UCSD-AML1 (cell line): ENCODE data around the gene SLC2A1.

Experiments
- DNase-seq: peaks from one replicate; lab custom pipeline; 2025; ENCODE audit not compliant: unreplicated experiment; lab: John Stamatoyannopoulos, UW

The SLC2A1 gene

DNA sequence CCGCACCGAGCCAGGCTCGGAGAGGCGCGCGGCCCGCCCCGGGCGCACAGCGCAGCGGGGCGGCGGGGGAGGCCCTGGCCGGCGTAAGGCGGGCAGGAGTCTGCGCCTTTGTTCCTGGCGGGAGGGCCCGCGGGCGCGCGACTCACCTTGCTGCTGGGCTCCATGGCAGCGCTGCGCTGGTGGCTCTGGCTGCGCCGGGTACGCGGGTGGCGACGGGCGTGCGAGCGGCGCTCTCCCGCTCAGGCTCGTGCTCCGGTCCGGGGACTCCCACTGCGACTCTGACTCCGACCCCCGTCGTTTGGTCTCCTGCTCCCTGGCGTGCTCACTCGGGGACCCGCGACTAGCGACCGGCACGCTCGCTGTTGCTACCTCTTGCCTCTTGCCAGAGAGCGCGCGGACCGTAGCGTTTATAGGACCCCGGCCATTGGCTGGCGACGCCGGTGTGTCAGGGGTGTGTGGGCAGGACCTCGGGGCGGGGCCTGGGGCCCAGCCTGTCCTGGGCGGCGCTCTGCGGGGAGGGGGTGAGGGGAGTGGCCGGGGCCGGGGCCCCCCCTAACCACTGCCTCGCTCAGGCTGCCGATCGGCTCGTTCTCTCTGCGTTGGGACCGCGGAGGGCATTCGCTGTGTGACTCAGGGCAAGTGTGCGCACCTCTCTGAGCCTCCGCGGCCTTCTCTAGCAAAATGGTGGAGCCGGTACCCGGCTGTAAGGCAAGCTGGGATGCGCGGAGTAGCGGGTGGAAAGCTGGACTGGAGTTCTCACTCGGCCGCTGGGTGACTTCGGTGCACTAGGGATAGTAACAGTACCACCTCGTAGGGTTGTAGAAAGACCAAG lies at the start of gene SLC2A1:
SLC2A1 (minus strand) TSS at position 381 of the 832 bp plus-strand sequence; CDS start at position 164, 217 bp downstream.
- peak; percentile 91 for DNase-seq

DNA sequence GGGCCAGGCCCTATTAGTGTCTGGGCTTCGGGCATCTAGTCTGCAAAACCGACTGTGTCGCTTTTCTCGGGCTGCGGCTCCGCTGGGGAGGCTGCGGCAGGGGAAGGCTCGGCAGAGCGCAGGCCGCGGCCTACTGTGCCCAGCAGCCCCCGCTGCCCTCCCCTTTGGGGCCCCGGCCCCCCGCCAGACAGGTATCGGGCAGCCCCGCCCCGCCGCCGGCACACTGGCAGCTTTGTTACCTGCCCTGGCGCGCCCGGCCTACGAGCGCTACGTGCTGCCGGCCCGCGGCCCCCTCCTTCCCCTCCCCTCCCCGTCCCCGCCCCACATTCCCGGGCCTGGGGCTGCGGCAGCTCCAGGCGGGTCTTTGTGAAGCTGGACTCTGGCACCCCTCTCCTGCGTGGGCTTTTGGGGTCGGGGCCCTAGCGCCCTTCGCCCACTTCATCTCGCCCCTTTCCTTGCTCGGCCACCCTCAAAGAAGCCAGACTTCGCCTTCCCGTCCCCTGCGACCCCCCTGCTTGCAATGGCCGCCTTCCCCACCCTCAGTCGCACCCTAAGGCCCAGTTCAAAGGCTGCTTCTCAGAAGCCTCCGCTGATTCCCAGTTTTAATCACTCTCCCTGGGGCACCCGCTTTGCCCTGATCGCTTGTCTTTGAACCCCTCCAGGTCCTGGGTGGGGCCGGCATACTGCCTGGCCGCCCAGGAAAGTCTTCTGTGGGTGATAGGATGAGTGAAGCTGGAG lies 48.9 kb upstream of the SLC2A1 start:
- no peak for DNase-seq

DNA sequence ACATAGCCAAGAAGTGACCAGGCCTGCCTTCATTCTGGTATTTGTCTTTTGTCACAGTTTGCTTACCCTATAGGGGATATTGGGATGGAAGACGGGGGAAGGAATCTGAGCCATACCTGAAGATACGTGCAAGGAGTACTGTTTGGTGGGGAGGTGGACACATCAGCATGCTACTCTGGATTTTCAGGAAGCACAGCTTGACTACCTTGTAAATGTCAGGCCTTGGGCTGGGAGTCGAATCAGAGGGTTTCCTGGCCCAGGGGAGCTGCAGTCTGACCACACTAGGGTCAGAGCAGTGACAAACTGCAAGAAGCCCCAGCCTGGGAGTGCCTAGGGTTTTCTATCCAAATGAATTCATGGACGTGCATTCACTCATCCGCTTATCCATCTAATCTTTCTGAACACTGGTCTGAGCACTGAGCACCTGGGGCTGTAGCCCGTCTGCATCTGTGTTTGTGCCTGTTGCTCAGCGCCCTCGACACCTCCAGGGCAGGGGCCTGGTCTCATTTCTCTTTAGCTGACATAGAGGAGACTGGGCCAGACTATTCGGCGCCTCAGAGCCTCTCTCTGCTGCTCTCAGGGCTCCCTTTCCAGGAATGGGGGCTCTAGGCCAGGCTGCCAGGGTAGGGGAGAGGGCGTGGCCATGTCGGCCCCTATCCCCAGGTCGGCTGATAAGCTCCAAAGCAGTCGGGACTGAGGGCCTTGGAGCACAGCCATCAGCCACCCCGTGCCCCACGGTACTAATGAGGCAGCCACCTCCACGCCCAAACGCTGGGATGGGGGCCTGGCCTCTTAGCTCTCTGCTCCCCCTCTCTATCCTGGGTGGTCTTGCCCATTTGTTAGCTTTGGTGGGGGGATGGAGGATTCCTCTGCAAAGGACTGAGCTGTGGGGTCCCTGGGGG lies 47.0 kb upstream of the SLC2A1 start:
- no peak for DNase-seq

DNA sequence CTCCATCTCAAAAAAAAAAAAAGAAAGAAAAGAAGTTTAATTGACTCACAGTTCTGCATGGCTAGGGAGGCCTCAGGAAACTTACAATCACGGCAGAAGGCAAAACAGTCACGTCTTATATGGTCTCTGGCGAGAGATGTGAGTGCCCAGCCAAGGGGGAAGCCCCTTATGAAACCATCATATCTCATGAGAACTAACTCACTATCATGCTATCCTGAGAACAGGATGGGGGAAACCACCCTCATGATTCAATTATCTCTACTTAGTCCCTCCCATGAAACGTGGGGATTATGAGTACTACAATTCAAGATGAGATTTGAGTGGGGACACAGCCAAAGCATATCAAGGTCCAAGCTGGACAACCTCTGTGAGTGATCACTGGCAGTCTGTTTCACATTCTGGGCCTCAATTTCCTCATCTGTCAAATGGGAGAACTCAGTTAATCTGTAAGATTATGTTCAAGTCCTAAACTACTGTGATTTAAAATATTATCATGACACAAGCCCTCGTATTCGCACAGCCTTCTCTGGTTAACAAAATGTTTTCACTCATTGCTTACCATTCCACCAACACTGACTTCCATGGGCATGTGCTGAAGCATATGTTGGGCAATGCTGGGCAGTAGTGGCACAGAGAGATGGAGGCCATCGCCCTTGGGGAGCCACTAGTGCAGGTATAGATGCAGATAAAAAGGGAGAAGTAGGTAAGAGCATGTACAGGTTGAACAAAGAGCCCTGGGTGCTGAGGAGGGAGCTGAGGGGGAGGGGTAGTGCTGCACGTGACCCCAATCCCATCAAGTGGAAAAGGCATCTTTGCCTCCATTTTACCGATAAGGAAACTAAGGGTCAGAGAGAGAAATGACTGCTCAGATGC lies 46.2 kb upstream of the SLC2A1 start:
- DNase-seq: no peak

DNA sequence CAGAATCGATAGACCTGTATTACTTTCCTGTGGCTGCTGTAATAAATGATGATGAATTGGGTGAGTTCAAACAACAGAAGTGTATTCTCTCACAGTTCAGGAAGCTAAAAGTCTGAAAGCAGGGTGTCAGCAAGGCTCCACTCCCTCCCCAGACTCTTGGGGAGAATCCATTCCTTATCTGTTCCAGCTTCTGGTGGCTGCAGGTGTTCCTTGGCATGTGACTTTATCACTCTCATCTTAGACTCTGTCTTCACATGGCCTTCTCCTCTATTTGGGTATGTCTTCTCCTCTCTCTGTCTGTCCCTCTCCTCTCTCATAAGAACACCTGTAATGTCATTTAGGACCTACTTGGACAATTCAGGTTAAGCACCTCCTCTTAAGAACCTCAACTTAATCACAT lies 44.1 kb upstream of the SLC2A1 start:
- DNase-seq: no peak

DNA sequence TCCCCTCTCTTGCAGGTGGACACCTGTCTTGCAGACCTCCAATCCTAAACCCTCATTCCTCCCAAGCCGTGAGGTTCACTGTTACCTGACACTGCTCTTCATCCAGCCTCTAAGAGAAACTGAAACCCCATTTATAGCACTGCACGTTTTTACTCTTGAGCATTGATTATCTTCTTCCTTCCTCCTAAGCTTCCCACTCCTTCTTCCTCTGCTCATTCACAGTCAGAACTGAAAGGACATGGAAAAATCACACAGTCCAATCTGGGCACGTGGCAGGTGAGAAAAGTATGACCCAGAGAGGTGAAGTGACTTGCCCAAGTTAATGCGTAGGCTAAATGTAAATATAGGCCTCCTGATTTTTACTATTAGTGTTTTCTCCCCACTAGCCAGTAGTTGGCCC lies 43.4 kb upstream of the SLC2A1 start:
- DNase-seq: no peak

DNA sequence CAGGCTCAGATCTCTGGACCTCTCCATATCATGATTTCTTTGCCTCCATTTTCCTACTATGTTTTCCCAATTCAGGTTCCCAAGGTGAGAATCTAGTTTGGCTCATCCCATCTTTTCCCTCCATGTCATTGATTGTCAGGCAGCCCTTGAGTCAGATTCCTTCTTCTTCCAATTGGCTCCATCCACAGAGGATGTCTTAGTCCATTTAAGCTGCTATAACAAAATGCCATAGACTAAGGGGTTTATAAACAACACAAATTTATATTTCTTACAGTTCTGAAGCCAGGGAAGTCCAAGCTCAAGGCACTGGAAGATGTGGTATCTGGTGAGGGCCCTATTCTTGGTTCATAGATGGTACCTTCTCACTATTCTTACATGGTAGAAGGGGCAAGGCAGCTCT lies 42.8 kb upstream of the SLC2A1 start:
- no peak for DNase-seq

DNA sequence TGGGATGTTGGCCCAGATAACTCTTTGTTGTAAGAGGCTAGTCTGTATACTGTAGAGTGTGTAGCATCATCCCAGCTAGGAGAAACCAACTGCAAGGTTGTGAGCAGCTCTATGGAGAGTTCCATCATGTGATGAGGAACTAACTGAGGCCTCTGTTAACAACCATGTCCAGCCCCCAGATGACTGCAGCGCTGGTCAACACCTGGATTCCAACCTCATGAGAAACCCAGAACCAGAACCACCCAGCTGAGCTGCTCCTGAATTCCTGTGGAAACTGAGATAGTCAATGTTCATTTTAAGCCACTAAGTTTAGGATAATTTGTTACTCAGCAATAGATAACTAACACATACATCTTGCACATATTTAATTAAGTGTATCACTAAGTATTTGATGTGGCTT lies 41.6 kb upstream of the SLC2A1 start:
- no peak for DNase-seq

DNA sequence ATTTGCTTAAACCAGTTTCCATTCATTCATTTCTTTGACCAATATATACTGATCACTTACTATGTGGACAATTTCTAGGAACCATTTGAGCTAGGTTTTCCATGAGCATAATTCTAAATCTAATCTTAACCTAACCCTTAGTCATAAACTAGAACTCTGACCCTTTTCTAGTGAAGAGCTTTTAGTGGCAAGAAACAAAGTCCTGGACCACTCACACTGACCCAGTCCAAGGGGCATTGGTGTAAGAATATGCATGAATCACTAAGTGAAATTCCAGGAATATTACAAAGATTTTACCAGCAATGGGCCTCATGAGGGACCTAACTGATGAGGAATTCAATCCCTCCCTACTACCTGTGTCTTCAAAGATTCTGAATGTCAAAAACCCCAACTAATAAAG lies 40.6 kb upstream of the SLC2A1 start:
- DNase-seq: no peak

DNA sequence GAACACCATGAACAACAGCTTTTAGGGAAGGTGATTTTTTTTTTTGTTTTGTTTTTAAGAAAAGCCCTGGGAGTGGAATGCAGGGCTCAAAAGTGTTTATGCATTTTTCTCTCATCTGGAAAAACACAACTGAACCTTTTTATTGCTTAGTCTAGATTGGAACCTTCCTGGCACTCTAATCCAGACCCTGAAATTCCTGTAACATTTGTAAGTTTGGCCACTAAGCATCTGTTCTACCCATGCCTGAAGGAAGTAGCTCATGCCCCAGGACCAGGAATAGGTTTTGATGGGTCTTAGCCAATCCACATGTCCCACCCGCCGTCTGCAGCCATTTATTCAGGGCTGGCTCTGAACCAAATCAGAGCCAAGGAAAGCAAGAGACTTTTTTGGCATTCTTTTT lies 39.7 kb upstream of the SLC2A1 start:
- DNase-seq: no peak

DNA sequence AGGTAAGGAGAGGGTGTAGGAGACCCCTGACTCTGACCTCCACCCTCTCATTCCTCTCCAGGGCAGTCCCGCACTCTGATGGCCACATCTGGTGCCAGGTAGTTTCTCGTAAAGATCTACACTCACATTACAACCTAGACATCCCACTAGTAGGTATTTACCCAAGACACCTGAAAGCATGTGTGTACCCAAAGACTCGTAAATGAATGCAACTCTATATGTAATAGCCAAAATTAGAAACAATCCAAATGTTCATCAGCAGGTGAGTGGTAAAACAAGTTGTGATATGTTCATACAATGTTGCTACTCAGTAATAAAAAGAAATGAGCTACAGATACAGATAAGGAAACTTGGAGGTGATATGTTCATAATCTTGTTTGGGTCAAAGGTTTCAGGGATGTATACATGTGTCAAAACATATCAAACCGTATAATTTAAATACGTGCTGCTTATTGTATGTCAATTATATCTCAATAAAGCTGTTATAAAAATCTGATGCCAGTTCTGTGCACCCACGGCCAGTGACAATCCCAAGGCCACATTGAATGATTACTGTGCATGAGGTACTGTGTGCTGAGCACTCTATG lies 37.8 kb upstream of the SLC2A1 start:
- DNase-seq: no peak

DNA sequence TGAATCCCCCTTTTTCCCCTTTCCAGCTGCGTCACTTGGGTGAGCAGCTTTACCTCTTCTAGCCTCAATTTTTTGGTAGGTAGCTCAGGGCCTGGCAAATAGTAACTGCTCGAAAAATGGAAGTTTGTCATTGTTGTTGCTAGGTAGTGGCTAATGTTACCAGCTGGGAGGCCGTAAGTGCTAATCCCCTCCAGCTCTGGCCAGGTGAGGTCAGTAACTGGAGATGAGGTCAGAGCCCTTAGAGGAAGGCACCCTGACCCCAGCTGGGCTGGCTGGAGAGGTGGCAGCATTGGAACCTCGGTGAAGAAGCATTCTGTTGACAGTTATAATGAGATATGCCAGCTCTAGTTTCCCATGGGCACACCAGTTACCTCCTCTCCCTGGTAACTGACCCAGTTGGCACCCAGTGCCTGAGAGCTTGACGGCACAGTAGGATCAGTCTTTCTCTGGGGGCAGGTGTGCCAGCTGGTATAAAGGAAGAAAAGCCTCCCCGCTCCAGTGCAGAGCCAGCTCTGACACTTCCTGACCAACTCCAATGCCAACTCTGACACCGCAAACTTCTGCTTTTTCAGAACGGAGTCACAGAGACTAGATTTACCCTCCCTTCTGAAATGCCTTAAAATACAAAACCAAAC lies 35.0 kb upstream of the SLC2A1 start:
- DNase-seq: peak; percentile 49

DNA sequence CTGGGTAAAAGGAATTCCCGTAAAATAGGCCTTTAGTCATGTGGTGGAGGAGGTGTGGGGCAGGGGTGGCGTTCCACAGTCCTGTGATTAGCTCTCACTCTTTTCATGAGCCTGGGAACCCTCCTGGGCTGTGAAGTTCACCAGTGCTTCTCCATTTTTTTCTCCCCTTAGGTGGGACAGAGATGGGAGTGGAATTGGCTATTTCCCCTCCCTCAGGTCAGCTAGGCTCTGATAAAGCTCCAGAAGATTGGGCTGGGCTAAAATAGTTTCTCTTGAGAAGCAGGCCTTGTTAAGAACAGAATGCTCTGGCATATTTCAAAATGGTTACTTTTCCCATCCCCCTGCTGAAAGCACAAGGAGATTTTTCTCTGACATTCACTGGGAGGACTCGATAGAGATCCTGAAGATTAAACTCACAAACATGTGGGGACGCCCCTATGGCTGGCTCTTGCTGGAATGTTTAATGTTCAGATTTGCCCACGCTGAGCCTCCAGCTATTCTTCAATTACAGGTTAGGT lies 33.4 kb upstream of the SLC2A1 start:
- DNase-seq: no peak

DNA sequence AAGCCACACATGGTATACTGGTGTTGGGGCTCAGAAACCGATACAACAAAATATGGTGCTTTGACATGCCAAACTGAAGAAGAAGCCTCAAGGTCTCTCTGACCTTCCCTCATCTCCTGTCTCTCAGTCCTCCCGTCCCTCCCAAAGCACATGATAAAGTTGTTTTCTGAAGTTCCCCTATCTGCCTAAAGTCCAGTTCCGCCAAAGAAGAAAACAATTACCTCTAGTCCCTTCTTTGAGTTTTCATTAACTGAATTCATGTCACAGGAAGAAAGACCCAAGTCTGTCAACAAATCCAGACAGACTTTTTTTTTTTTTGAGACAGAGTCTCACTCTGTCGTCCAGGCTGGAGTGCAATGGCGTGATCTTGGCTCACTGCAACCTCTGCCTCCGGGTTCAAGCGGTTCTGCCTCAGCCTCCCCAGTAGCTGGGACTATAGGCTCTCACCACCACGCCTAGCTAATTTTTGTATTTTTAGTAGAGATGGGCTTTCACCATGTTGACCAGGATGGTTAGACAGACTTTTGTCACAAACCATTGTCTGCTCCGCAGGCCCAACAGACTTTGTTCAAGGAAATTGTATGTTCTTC lies 32.2 kb upstream of the SLC2A1 start:
- no peak for DNase-seq

DNA sequence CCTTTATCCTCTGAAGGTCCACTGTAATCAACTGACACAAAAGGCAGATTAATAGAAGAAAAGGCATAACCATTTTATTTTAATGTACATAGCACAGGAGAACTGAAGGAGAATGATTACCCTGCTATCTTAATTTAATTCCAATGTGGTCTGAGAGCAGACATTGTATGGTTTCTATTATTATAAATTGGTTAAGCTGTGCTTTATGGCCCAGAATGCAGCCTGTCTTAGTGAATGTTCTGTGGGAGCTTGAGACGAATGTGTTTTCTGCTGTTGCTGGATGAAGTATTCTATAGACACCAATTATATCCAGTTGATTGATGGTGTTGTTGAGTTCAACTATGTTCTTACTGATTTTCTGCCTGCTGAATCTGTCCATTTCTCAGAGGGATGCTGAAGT lies 25.0 kb upstream of the SLC2A1 start:
- DNase-seq: no peak

DNA sequence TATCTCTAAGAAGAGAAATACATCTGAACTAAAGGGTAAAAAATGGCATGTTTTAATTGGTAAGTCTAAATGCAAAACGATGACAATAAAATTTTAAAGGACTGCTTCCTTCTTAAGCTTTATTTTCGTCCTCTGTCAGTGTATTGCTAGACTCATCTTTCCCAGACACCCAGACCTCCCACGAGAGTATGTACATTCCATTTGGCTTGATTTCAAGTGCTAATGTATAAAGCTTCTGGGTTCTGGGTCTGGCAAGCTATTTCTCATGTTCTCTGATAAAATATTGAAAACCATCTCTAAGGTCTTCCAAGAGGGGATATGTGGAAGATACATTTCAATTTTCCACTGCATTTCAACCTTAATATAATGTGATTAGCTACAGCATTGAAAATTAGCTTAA lies 24.6 kb upstream of the SLC2A1 start:
- no peak for DNase-seq

DNA sequence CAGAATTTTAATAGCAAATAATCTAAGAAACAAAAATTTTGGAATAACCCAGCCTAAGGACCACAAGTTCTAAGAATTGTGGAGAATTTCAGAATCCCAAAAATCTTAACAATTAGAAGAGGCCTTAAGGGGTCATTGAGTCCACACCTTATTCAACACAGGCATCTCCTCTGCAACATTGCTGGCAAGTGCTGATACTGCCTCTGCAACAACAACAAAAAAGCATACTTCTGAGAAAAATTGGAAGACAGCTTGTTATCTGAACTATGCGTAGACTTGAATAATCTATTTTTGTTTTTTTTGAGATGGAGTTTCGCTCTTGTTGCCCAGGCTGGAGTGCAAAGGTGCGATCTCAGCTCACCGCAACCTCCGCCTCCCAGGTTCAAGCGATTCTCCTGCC lies 24.0 kb upstream of the SLC2A1 start:
- DNase-seq: no peak

DNA sequence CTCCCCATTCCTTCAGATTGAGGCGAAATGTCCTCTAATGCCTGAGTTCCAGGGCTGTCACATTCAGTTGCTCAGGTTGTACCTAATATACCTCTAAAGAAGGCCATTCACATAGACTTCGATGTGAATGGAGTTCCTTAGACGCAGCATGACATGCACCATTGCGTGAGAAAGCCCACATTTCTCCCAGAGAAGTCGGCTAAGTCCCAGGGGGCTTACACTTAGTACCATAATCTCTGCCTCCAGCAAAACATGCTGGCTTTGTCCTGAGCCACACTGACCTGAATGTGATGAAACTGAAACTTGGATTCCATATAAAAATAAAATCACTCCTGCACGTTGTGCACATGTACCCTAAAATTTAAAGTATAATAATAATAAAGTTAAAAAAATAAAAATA lies 23.2 kb upstream of the SLC2A1 start:
- DNase-seq: no peak

DNA sequence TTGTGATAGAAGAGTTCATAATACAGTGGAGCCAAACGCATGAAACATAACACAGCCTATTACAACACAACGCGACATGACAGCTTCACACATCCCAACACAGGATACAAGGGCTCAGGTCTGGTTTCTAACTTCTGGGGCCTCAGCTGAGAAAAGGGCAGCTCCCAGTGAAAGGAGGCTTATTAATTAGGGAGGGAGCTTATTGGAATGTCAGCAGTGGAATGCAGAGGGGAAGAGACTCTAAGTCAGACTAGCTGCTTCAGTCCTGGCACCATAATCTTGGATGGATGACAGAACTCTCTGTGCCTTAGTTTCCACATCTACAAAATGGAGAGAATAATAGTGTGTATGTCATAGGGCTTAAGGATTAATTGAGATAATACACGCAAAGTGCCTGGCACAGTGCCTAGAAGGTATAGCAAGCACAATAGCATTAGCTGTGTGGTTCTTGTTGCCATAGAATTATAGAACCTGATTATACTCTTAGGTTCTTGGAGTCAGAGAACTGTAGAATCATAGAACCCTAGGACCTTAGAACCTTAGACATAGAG lies 22.7 kb upstream of the SLC2A1 start:
- DNase-seq: no peak
